ENCODE results near the gene PRRX1.

DNA sequence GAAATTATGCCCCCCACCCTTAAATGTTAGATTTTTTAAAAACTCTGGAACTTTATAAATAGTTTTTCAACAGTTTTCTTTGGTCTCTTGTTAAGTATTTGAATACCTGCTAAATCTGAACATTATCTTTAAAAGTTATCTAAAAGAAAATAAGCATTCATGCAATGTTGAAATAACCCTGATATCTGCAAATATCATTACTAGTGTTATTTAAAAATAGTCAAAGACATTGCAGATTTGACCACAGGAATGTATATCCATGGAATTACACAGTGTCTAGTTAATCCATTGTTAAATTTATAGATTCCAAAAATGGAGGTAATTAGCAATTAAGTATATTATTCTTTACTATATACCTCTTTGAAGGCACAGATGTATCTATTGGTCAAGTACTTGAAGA, 42.0 kb downstream of the PRRX1 start:
- TF ChIP-seq FOXK2 (IDR thresholded peaks at IDR 0.05), result no peak
- TF ChIP-seq, protein P1, sequence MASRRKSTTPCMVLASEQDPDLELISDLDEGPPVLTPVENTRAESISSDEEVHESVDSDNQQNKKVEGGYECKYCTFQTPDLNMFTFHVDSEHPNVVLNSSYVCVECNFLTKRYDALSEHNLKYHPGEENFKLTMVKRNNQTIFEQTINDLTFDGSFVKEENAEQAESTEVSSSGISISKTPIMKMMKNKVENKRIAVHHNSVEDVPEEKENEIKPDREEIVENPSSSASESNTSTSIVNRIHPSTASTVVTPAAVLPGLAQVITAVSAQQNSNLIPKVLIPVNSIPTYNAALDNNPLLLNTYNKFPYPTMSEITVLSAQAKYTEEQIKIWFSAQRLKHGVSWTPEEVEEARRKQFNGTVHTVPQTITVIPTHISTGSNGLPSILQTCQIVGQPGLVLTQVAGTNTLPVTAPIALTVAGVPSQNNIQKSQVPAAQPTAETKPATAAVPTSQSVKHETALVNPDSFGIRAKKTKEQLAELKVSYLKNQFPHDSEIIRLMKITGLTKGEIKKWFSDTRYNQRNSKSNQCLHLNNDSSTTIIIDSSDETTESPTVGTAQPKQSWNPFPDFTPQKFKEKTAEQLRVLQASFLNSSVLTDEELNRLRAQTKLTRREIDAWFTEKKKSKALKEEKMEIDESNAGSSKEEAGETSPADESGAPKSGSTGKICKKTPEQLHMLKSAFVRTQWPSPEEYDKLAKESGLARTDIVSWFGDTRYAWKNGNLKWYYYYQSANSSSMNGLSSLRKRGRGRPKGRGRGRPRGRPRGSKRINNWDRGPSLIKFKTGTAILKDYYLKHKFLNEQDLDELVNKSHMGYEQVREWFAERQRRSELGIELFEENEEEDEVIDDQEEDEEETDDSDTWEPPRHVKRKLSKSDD (CRISPR knock-in tag; IDR thresholded peaks at IDR 0.05; ENCODE audit: low read depth), result no peak
- no peak for TF ChIP-seq POGZ (CRISPR knock-in tag; IDR thresholded peaks at IDR 0.05)
- no peak for TF ChIP-seq GATA4 (IDR thresholded peaks at IDR 0.05; ENCODE audit: borderline replicate concordance, low read depth)
- no peak for TF ChIP-seq ARHGAP35 (CRISPR knock-in tag; IDR thresholded peaks at IDR 0.05; ENCODE audit: borderline replicate concordance)
- TF ChIP-seq NPAS2 (CRISPR knock-in tag; IDR thresholded peaks at IDR 0.05; ENCODE audit: borderline replicate concordance), result no peak
- TF ChIP-seq ZNF879 (CRISPR knock-in tag; IDR thresholded peaks at IDR 0.05), result no peak
- no peak for TF ChIP-seq ZNF451 (CRISPR knock-in tag; IDR thresholded peaks at IDR 0.05)

Measured in HepG2 (cell line).